OCI-LY7 (cell line): ENCODE measurements around the gene GSK3B. TPM values are rescaled to one million over a fixed set of nuclear protein-coding genes. Genes with fewer than 3 reads are reported as not detected.

ENCODE experiments used
- BruUV-seq: library from RNA; stranded (reverse); fragments of 400-500 nt; replicated peaks from 2 replicates; lab custom pipeline; 2021; lab: Mats Ljungman, UMichigan
- CTCF ChIA-PET: fragments of 300-600 bp; sonication (Branson Sonifier 250); formaldehyde crosslinking; loops from one replicate; lab custom pipeline; 2022; ENCODE audit warnings: antibody characterized with exemption; ENCODE audit not compliant: unreplicated experiment; lab: Charles Lee
- POLR2A ChIA-PET: fragments of 300-600 bp; sonication (Branson Sonifier 250); formaldehyde crosslinking; loops from one replicate; lab custom pipeline; 2022; ENCODE audit warnings: antibody characterized with exemption; lab: Charles Lee
- DNase-seq: peaks from one replicate; pipeline ENCODE4 v3.0.0-alpha.2; 2015; ENCODE audit warnings: low spot score
- H2AFZ ChIP-seq: fragments of 200-600 bp; sonication (generic), shearing (Covaris generic); 2 replicates; pipeline ENCODE4 v1.6.1; 2014; ENCODE audit warnings: mild to moderate bottlenecking, antibody characterized with exemption, low read length, moderate library complexity
- H3K27ac ChIP-seq: fragments of 200-600 bp; sonication (generic); 2 replicates; pipeline ENCODE4 v1.5.1; 2014; ENCODE audit warnings: mixed run types, low read depth, mild to moderate bottlenecking, moderate library complexity, low read length, inconsistent platforms; ENCODE audit not compliant: poor library complexity, severe bottlenecking
- H3K36me3 ChIP-seq: fragments of 200-600 bp; sonication (generic); 2 replicates; pipeline ENCODE4 v1.6.1; 2014; ENCODE audit warnings: mild to moderate bottlenecking, antibody characterized with exemption, low read length, moderate library complexity, mixed read lengths; ENCODE audit not compliant: insufficient read depth
- H3K4me1 ChIP-seq: fragments of 200-600 bp; sonication (generic); 2 replicates; pipeline ENCODE4 v1.5.1; 2014; ENCODE audit warnings: mild to moderate bottlenecking, low read length; ENCODE audit not compliant: insufficient read depth, poor library complexity, severe bottlenecking
- H3K4me2 ChIP-seq: fragments of 200-600 bp; sonication (generic); 2 replicates; pipeline ENCODE4 v1.6.1; 2014; ENCODE audit warnings: mild to moderate bottlenecking, low read length
- H3K4me3 ChIP-seq: fragments of 200-600 bp; sonication (generic); 2 replicates; pipeline ENCODE4 v1.5.1; 2014; ENCODE audit warnings: mild to moderate bottlenecking, low read depth, low read length; ENCODE audit not compliant: poor library complexity, severe bottlenecking
- H3K79me2 ChIP-seq: fragments of 200-600 bp; sonication (generic); 2 replicates; pipeline ENCODE4 v1.6.1; 2016; ENCODE audit warnings: low read depth, mild to moderate bottlenecking, low read length, moderate library complexity, mixed read lengths; ENCODE audit not compliant: insufficient read depth
- H3K9me2 ChIP-seq: fragments of 200-600 bp; sonication (generic); 2 replicates; pipeline ENCODE4 v1.6.1; 2016; ENCODE audit warnings: mild to moderate bottlenecking, low read length, mixed read lengths; ENCODE audit not compliant: insufficient read depth
- H3K9me3 ChIP-seq: fragments of 200-600 bp; sonication (generic); 2 replicates; pipeline ENCODE4 v1.6.1; 2014; ENCODE audit warnings: mild to moderate bottlenecking, mixed run types, low read length, mixed read lengths
- H4K20me1 ChIP-seq: fragments of 200-600 bp; sonication (generic); 2 replicates; pipeline ENCODE4 v1.6.1; 2014; ENCODE audit warnings: mild to moderate bottlenecking, antibody characterized with exemption, low read length, moderate library complexity, mixed read lengths; ENCODE audit not compliant: insufficient read depth
- EZH2phosphoT487 ChIP-seq: fragments of 200-600 bp; sonication (generic); IDR thresholded peaks from 2 replicates; pipeline ENCODE4 v1.6.1; 2018; ENCODE audit warnings: low read depth, borderline replicate concordance, mild to moderate bottlenecking, mixed run types, antibody characterized with exemption, low read length, moderate library complexity, mixed read lengths
- intact Hi-C: fragments of 100-400 bp; cut with micrococcal nuclease; formaldehyde crosslinking; loops from one replicate; pipeline ENCODE4 v1.10.0; 2022; ENCODE audit not compliant: unreplicated experiment
- total RNA-seq, 2 experiments: library from RNA; depleted of rRNA in 1 of 2; stranded (reverse); fragments of >200 nt in 1 of 2; shearing (Covaris generic) in 1 of 2; gene quantifications; 2 replicates each; pipeline ENCODE4 v1.2.3, GENCODE V29; 2014 to 2022
- TF ChIP-seq, protein P1 (sequence below): fragments of 200-600 bp; sonication (generic); conservative IDR thresholded peaks from 2 replicates; pipeline ENCODE4 v1.5.1; 2014; ENCODE audit warnings: mild to moderate bottlenecking, antibody characterized with exemption, low read length, moderate library complexity, mixed read lengths

Gene GSK3B
- total RNA-seq, 2 experiments from 2014 or later: 26.6 to 40.9 TPM

DNA sequence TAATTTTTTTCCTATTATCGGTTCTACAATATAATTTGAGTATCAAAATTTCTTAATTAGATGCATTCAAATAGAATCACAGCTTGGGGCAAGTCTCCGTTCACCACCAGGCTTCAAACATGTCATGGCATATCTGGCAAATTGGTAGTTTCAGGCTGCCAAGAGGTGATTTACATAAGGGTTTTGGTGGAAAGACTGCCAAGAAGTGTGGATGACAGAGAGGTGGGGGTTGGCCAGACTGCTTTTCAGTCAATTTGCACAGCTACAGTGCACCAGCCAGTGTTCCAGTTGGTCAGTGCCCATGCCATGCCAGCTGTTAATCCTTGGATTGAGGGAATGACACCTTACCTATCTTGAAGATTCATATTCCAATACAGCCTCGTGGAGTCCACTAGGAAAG is 8.4 kb upstream of the GSK3B start:
- H2AFZ ChIP-seq: no peak overlapping the region
- no peak overlapping the region for H3K4me3 ChIP-seq
- peaks cover 8% of the 10 kb centered on the region; the same call in 1 of the 2 replicates for H3K79me2 ChIP-seq
- H3K36me3 ChIP-seq: peaks cover 22% of the 10 kb centered on the region
- ChIA-PET POLR2A (interaction anchor here (1.0 kb wide), 1 partner anchor 11 kb away, joined by 4 read pairs; no protein-coding TSS in a partner anchor), CTCF (no interaction called here)
- DNase-seq: no peak
- no peak overlapping the region for H3K27ac ChIP-seq
- no peaks in the 10 kb centered on the region for H4K20me1 ChIP-seq
- intact Hi-C loops: no loop called here
- H3K9me2 ChIP-seq: no peaks in the 10 kb centered on the region
- no peak for TF ChIP-seq EZH2phosphoT487
- TF ChIP-seq, protein P1, sequence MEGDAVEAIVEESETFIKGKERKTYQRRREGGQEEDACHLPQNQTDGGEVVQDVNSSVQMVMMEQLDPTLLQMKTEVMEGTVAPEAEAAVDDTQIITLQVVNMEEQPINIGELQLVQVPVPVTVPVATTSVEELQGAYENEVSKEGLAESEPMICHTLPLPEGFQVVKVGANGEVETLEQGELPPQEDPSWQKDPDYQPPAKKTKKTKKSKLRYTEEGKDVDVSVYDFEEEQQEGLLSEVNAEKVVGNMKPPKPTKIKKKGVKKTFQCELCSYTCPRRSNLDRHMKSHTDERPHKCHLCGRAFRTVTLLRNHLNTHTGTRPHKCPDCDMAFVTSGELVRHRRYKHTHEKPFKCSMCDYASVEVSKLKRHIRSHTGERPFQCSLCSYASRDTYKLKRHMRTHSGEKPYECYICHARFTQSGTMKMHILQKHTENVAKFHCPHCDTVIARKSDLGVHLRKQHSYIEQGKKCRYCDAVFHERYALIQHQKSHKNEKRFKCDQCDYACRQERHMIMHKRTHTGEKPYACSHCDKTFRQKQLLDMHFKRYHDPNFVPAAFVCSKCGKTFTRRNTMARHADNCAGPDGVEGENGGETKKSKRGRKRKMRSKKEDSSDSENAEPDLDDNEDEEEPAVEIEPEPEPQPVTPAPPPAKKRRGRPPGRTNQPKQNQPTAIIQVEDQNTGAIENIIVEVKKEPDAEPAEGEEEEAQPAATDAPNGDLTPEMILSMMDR: no peak
- no peak overlapping the region for H3K4me2 ChIP-seq
- H3K9me3 ChIP-seq: no peaks in the 10 kb centered on the region
- BruUV-seq: no TSS peak
- H3K4me1 ChIP-seq: no peaks in the 10 kb centered on the region

DNA sequence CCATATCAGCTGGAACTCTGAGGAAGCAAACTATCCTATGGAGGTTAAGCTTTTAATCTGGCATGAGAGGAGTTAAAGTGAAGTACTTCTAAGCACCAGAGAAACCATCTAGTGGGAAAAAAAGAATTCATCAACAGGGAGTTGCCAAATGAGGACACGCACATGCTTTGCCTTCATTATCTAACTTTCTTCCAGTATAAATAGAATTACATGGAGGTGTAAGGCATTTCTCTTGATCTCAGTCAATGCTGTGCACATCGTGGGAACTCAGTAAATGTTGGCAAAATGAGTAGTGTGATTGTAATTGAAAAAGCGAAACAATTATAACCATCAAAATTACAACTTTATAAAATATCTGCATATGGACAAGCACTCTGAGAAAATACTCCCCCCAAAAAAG is 8.0 kb upstream of the GSK3B start:
- Histone ChIP-seq H3K36me3 (peaks cover 22% of the 10 kb centered on the region), H3K4me1 (peaks cover 2% of the 10 kb centered on the region), H3K79me2 (peaks cover 12% of the 10 kb centered on the region; the same call in 1 of the 2 replicates), H3K4me2 (no peak overlapping the region), H3K9me3 (no peaks in the 10 kb centered on the region), H3K27ac (no peak overlapping the region), H3K9me2 (no peaks in the 10 kb centered on the region), H2AFZ (no peak overlapping the region), H3K4me3 (no peak overlapping the region), H4K20me1 (no peaks in the 10 kb centered on the region)
- BruUV-seq: no TSS peak
- intact Hi-C loops: no loop called here
- no peak for TF ChIP-seq EZH2phosphoT487
- TF ChIP-seq, protein P1: no peak
- CTCF ChIA-PET: no interaction called here
- DNase-seq: no peak
- POLR2A ChIA-PET: no interaction called here

GRCh38 chr3:120101624-120102023 is 7.4 kb upstream of the GSK3B start:
- H3K9me3 ChIP-seq: no peaks in the 10 kb centered on the region
- no peak overlapping the region for H3K4me3 ChIP-seq
- H3K9me2 ChIP-seq: no peaks in the 10 kb centered on the region
- no peak overlapping the region for H3K27ac ChIP-seq
- ChIA-PET CTCF (no interaction called here), POLR2A (interaction anchor here (0.6 to 1.4 kb wide), 3 partner anchors 20 to 421 kb away, joined by 3 to 6 read pairs (median 5); no protein-coding TSS in a partner anchor)
- peaks cover 22% of the 10 kb centered on the region for H3K36me3 ChIP-seq
- intact Hi-C loops: no loop called here
- H4K20me1 ChIP-seq: no peaks in the 10 kb centered on the region
- BruUV-seq: no TSS peak
- peaks cover 18% of the 10 kb centered on the region; the same call in 1 of the 2 replicates for H3K79me2 ChIP-seq
- TF ChIP-seq, protein P1: no peak
- TF ChIP-seq EZH2phosphoT487: no peak
- peaks cover 8% of the 10 kb centered on the region for H3K4me1 ChIP-seq
- H3K4me2 ChIP-seq: no peak overlapping the region
- H2AFZ ChIP-seq: no peak overlapping the region
- no peak for DNase-seq
